T-helper 2 cell treated with Interferon-gamma antibody and Interleukin-4, amounts not matched to agents 100 ng/mL and 5 ng/mL, for 36 hours (primary cell): ENCODE data around the gene KIR2DL3. TPM values are rescaled to one million over a fixed set of nuclear protein-coding genes. Genes with fewer than 3 reads are reported as not detected.
"Not testable (repeated sequence)": the region's sequence is repeated elsewhere in the genome, so short reads cannot be mapped to it uniquely, and the experiment has no call there.

Source experiments
- intact Hi-C: fragments of 100-400 bp; cut with micrococcal nuclease; formaldehyde crosslinking; loops from one replicate; pipeline ENCODE4 v1.15.1; 2023
- total RNA-seq: library from RNA; stranded (reverse); gene quantifications from 2 replicates; pipeline ENCODE4 v1.2.3, GENCODE V29; 2022

The KIR2DL3 gene
- total RNA-seq, 1 donor from 2014 or later, result 0.09 TPM

DNA sequence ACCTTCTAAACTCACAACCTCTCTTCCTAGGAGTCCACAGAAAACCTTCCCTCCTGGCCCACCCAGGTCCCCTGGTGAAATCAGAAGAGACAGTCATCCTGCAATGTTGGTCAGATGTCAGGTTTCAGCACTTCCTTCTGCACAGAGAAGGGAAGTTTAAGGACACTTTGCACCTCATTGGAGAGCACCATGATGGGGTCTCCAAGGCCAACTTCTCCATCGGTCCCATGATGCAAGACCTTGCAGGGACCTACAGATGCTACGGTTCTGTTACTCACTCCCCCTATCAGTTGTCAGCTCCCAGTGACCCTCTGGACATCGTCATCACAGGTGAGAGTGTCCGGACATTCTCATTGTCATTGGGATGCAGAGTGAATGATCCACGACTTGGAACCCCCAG is 3.6 kb downstream of the KIR2DL3 start:
- intact Hi-C loops, result not testable (repeated sequence)

- intact Hi-C loops, result not testable (repeated sequence)
These were observed 5.8 kb downstream of the KIR2DL3 start for GRCh38 chr19:54744080-54744479.

DNA sequence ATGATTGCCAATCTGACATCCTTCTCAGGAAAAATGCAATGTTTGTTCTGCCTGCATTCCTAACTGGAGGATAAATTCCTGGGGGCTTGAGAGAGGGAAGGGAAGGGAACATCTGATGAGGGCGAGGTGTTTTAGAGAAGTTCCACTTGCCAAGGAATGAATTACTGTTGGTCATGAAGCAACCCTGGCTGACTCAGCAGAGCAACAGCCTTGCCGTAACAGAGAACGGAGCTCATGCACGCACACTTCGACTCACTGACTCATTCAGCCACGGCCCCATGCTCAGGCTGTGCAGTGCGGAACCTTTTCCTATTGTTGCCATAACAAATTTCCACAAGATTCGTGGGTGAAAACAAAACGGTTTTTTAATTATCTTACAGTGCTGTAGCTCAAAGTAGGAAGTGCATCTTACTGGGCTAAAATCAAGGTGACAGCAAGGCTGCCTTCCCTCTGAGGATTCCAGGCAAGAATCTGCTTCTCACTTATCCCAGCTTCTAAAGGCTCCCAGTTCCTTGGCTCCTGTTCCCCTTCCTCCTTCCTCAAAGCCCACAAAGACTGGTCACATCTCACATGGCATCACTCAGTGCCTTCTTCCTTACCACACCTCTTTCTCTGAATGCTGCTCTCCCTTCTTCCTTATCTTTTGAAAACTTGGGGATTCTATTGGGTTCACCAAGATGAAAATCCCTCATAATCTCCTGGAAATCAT is 9.5 kb downstream of the KIR2DL3 start:
- intact Hi-C loops, result not testable (repeated sequence)

DNA sequence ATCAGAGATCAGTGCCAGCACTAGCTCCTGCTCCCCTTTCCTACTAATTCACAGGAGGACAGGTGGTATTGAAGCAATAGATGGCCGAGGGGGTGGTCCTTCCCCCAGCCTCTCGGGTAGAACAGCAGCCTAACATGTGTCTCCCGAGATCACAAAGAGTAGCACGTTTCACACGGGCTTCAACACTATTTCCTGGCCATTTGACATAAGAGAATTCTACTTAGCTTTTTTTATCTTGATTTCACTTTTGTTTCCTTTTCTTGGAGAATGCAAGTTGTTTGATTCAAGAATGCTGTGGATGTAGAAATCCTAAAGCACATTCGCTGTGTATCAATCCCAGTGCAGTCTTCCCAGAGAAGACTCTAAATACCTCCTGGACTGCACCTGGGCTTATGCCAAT is 12.0 kb downstream of the KIR2DL3 start:
- intact Hi-C loops, result not testable (repeated sequence)

GRCh38 chr19:54756204-54757110 is 18.1 kb downstream of the KIR2DL3 start:
- intact Hi-C loops, result not testable (repeated sequence)

GRCh38 chr19:54758577-54758976 is 20.3 kb downstream of the KIR2DL3 start:
- intact Hi-C loops, result not testable (repeated sequence)

DNA sequence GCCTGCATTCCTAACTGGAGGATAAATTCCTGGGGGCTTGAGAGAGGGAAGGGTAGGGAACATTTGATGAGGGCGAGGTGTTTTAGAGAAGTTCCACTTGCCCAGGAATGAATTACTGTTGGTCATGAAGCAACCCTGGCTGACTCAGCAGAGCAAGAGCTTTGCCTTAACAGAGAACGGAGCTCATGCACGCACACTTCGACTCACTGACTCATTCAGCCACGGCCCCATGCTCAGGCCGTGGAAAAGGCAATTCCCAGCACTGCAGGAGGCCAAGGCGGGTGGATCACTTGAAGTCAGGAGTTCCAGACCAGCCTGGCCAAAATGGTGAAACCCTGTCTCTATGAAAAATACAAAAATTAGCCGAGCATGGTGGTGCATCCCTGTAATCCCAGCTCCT is 25.9 kb downstream of the KIR2DL3 start:
- intact Hi-C loops, result not testable (repeated sequence)

GRCh38 chr19:54766464-54766863 is 28.2 kb downstream of the KIR2DL3 start:
- intact Hi-C loops, result not testable (repeated sequence)

DNA sequence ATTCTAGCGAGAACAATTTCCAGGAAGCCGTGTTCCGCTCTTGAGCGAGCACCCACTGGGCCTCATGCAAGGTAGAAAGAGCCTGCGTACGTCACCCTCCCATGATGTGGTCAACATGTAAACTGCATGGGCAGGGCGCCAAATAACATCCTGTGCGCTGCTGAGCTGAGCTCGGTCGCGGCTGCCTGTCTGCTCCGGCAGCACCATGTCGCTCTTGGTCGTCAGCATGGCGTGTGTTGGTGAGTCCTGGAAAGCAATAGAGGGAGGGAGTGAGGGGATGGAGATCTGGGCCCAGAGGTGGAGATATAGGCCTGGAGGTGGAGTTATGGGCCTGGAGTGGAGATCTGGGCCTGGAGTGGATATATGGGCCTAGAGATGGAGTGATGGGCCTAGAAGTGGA is 31.3 kb downstream of the KIR2DL3 start, which contains the start of gene KIR2DL1:
Gene KIR2DL1 (plus strand): TSS at position 148 of the 400 bp plus-strand sequence. CDS start 58 bp downstream, at position 206.
- intact Hi-C loops, result not testable (repeated sequence)

DNA sequence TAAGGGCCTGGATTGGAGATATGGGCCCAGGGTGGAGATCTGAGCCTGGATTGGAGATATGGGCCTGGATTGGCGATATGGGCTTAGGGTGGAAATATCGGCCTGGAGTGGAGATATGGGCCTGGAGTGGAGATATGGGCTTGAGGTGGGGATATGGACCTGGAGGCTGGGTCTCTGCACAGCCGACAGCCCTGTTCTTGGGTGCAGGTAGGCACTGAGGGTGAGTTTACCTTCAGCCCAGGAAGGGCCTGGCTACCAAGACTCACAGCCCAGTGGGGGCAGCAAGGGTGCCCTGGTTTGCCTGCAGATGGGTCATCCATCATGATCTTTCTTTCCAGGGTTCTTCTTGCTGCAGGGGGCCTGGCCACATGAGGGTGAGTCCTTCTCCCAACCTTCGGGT is 32.2 kb downstream of the KIR2DL3 start:
- intact Hi-C loops, result not testable (repeated sequence)

- intact Hi-C loops, result not testable (repeated sequence)
These were observed 33.0 kb downstream of the KIR2DL3 start for GRCh38 chr19:54771018-54771960.

DNA sequence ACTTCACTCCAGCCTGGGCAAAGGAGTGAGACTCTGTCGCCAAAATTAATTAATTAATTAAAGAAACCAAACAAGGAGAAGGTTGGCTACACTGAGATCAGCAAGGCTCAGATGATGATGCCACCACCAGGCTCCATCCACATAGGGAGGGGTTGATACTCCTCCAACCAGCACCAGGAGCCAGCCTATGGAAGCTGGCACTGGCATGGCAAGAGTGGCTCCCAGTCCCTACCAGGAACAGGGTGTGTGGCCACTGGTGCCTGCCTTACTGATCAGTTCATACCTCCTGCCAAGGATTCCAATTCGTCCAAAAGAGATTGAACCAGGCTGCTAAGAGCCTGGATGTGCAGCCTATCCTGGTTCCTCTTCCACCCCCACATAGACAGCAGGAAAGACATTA is 34.4 kb downstream of the KIR2DL3 start:
- intact Hi-C loops, result not testable (repeated sequence)

- intact Hi-C loops, result not testable (repeated sequence)
These were observed 36.9 kb downstream of the KIR2DL3 start for GRCh38 chr19:54775095-54775815.

DNA sequence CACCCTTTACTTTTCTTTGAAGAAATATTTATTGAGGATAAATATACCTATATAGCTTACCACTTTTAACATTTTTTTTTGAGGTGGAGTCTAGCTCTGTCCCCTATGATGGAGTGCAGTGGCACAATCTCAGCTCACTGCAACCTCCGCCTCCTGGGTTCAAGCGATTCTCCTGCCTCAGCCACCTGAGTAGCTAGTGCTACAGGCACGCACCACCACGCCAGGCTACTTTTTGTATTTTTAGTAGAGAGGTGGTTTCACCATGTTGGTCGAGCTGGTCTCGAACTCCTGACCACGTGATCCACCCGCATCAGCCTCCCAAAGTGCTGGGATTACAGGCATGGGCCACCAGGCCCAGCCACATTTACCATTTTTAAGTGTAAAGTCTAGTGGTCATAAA is 37.5 kb downstream of the KIR2DL3 start:
- intact Hi-C loops, result not testable (repeated sequence)

GRCh38 chr19:54777851-54778250 is 39.5 kb downstream of the KIR2DL3 start:
- intact Hi-C loops, result not testable (repeated sequence)

- intact Hi-C loops, result not testable (repeated sequence)
These were observed 40.6 kb downstream of the KIR2DL3 start for GRCh38 chr19:54778896-54779295.

GRCh38 chr19:54782916-54783315 is 44.6 kb downstream of the KIR2DL3 start:
- intact Hi-C loops, result not testable (repeated sequence)

GRCh38 chr19:54786091-54786723 is 47.9 kb downstream of the KIR2DL3 start:
- intact Hi-C loops, result not testable (repeated sequence)

DNA sequence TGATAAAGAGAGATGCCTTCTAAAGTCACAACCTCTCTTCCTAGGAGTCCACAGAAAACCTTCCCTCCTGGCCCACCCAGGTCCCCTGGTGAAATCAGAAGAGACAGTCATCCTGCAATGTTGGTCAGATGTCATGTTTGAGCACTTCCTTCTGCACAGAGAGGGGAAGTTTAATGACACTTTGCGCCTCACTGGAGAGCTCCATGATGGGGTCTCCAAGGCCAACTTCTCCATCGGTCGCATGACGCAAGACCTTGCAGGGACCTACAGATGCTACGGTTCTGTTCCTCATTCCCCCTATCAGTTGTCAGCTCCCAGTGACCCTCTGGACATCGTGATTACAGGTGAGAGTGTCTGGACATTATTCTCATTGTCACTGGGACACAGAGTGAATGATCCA is 49.8 kb downstream of the KIR2DL3 start:
- intact Hi-C loops, result not testable (repeated sequence)

DNA sequence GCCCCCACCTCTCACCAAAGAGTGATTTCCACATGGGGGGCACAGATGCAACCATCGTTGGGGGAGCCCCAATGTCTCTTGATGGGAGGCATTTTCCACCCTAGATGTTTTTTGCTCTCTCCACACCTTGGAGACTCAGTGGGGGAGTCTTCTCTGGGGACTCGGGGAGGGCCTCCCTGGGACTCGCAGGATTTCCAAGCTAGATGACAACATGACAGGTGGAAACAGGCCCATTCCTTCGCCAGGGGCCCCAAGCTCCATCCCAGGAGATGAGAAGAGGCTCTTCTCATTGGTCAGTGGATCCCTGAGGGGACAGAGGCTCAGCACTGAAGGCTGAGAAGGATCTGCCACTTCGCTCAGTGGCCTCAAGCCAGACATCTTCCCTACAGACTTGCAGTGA is 52.4 kb downstream of the KIR2DL3 start:
- intact Hi-C loops, result no loop called here
